H1 (cell line): ENCODE data around the gene LAMC3. TPM values are rescaled to one million over a fixed set of nuclear protein-coding genes. Genes with fewer than 3 reads are reported as not detected.

Source experiments
- BACH1 ChIP-seq: IDR thresholded peaks from 2 replicates; pipeline ENCODE4 v1.6.1; 2012; ENCODE audit warnings: low read length, improper control_type of control experiment
- CREB1 ChIP-seq: IDR thresholded peaks from 2 replicates; pipeline ENCODE4 v1.6.1; 2012; ENCODE audit warnings: inconsistent platforms
- EGR1 ChIP-seq: IDR thresholded peaks from 2 replicates; pipeline ENCODE4 v1.6.1; 2011; ENCODE audit warnings: low read depth, low read length, borderline replicate concordance
- KDM1A ChIP-seq: fragments of 200-600, 300-600 bp; sonication (generic); IDR thresholded peaks from 2 replicates; pipeline ENCODE4 v1.7.1; 2016; ENCODE audit warnings: mild to moderate bottlenecking, low read length, borderline replicate concordance
- KDM4A ChIP-seq: IDR thresholded peaks from one replicate; pipeline ENCODE4 v1.7.1; 2012; ENCODE audit warnings: low read depth, mild to moderate bottlenecking, moderate library complexity, low read length, inconsistent platforms; ENCODE audit not compliant: severe bottlenecking
- MAFK ChIP-seq: IDR thresholded peaks from 2 replicates; pipeline ENCODE4 v1.6.1; 2012; ENCODE audit warnings: low read depth, mild to moderate bottlenecking, improper control_type of control experiment, low read length
- RAD21 ChIP-seq, 2 experiments: IDR thresholded peaks in 1 of 2; conservative IDR thresholded peaks in 1 of 2; 2 replicates each; pipeline ENCODE4 v1.6.1; 2011; ENCODE audit warnings: low read depth in 2 of 2, low read length in 2 of 2, improper control_type of control experiment in 1 of 2, inconsistent platforms in 1 of 2, mild to moderate bottlenecking in 1 of 2, moderate library complexity in 1 of 2
- SRF ChIP-seq: IDR thresholded peaks from 2 replicates; pipeline ENCODE4 v1.6.1; 2011; ENCODE audit warnings: mild to moderate bottlenecking, low read depth, low read length, moderate library complexity
- TBP ChIP-seq: IDR thresholded peaks from 2 replicates; pipeline ENCODE4 v1.6.1; 2011; ENCODE audit warnings: low read depth, low read length, improper control_type of control experiment
- TEAD4 ChIP-seq: IDR thresholded peaks from 2 replicates; pipeline ENCODE4 v1.6.1; 2012; ENCODE audit warnings: low read depth, low read length, inconsistent platforms, mixed read lengths
- polyA plus RNA-seq, 7 experiments: library from polyadenylated mRNA; depleted of rRNA in 3 of 7; stranded (reverse) in 5 of 7; unstranded in 2 of 7; fragments of >200 nt in 5 of 7; fragments of 200-250 nt in 2 of 7; gene quantifications; 1 replicate in 5 of 7; 2 replicates in 1 of 7; 4 replicates in 1 of 7; pipeline versions ENCODE4 v1.2.1 to v1.2.3, GENCODE V29; 2011 to 2013; ENCODE audit warnings: missing spikeins in 2 of 7, mixed read lengths in 2 of 7
- total RNA-seq: library from RNA; stranded (reverse); fragmentation: NEBNext Ultra II Directional; extraction: Animal tissue kit (Norgen Biotek cat#: 25700); gene quantifications from 2 replicates; pipeline ENCODE4 v1.2.1, GENCODE V29; 2021
- TF ChIP-seq, protein P1 (sequence below): fragments of 300-600 bp; sonication (generic); IDR thresholded peaks from 2 replicates; pipeline ENCODE4 v1.7.1; 2012; ENCODE audit warnings: low read length, moderate library complexity, mild to moderate bottlenecking, inconsistent platforms; ENCODE audit not compliant: insufficient replicate concordance

The LAMC3 gene
- total and polyA plus RNA-seq, 2 of the 8 experiments (the other 6 are each of a cell fraction or from before 2014, with no cell fraction given): 9.3 to 12.3 TPM

GRCh38 chr9:130997925-130998596 lies 10.9 kb upstream of the LAMC3 start (continued):
- TF ChIP-seq, protein P1, sequence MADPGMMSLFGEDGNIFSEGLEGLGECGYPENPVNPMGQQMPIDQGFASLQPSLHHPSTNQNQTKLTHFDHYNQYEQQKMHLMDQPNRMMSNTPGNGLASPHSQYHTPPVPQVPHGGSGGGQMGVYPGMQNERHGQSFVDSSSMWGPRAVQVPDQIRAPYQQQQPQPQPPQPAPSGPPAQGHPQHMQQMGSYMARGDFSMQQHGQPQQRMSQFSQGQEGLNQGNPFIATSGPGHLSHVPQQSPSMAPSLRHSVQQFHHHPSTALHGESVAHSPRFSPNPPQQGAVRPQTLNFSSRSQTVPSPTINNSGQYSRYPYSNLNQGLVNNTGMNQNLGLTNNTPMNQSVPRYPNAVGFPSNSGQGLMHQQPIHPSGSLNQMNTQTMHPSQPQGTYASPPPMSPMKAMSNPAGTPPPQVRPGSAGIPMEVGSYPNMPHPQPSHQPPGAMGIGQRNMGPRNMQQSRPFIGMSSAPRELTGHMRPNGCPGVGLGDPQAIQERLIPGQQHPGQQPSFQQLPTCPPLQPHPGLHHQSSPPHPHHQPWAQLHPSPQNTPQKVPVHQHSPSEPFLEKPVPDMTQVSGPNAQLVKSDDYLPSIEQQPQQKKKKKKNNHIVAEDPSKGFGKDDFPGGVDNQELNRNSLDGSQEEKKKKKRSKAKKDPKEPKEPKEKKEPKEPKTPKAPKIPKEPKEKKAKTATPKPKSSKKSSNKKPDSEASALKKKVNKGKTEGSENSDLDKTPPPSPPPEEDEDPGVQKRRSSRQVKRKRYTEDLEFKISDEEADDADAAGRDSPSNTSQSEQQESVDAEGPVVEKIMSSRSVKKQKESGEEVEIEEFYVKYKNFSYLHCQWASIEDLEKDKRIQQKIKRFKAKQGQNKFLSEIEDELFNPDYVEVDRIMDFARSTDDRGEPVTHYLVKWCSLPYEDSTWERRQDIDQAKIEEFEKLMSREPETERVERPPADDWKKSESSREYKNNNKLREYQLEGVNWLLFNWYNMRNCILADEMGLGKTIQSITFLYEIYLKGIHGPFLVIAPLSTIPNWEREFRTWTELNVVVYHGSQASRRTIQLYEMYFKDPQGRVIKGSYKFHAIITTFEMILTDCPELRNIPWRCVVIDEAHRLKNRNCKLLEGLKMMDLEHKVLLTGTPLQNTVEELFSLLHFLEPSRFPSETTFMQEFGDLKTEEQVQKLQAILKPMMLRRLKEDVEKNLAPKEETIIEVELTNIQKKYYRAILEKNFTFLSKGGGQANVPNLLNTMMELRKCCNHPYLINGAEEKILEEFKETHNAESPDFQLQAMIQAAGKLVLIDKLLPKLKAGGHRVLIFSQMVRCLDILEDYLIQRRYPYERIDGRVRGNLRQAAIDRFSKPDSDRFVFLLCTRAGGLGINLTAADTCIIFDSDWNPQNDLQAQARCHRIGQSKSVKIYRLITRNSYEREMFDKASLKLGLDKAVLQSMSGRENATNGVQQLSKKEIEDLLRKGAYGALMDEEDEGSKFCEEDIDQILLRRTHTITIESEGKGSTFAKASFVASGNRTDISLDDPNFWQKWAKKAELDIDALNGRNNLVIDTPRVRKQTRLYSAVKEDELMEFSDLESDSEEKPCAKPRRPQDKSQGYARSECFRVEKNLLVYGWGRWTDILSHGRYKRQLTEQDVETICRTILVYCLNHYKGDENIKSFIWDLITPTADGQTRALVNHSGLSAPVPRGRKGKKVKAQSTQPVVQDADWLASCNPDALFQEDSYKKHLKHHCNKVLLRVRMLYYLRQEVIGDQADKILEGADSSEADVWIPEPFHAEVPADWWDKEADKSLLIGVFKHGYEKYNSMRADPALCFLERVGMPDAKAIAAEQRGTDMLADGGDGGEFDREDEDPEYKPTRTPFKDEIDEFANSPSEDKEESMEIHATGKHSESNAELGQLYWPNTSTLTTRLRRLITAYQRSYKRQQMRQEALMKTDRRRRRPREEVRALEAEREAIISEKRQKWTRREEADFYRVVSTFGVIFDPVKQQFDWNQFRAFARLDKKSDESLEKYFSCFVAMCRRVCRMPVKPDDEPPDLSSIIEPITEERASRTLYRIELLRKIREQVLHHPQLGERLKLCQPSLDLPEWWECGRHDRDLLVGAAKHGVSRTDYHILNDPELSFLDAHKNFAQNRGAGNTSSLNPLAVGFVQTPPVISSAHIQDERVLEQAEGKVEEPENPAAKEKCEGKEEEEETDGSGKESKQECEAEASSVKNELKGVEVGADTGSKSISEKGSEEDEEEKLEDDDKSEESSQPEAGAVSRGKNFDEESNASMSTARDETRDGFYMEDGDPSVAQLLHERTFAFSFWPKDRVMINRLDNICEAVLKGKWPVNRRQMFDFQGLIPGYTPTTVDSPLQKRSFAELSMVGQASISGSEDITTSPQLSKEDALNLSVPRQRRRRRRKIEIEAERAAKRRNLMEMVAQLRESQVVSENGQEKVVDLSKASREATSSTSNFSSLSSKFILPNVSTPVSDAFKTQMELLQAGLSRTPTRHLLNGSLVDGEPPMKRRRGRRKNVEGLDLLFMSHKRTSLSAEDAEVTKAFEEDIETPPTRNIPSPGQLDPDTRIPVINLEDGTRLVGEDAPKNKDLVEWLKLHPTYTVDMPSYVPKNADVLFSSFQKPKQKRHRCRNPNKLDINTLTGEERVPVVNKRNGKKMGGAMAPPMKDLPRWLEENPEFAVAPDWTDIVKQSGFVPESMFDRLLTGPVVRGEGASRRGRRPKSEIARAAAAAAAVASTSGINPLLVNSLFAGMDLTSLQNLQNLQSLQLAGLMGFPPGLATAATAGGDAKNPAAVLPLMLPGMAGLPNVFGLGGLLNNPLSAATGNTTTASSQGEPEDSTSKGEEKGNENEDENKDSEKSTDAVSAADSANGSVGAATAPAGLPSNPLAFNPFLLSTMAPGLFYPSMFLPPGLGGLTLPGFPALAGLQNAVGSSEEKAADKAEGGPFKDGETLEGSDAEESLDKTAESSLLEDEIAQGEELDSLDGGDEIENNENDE: no peak
- TF ChIP-seq EGR1 (no peak), KDM4A (no peak), MAFK (no peak), TBP (no peak), SRF (no peak), TEAD4 (no peak), BACH1 (no peak), CREB1 (0 out of 2 replicates have a peak, but pooled peaks have one; percentile 39), KDM1A (no peak), RAD21 (IDR thresholded peaks at IDR 0.05 in 1 of 2, conservative IDR thresholded peaks at IDR 0.05 in 1 of 2; ENCODE audit: low read depth in 2 of 2, low read length in 2 of 2) (peak; percentile 95 to 97)
